ENCODE data around the gene RELN.
"Not testable (repeated sequence)": the region's sequence is repeated elsewhere in the genome, so short reads cannot be mapped to it uniquely, and the experiment has no call there.

Gene RELN

GRCh38 chr7:103854611-103855010, 134.8 kb downstream of the RELN start:
- DNase-seq (ENCODE audit: low read depth in 2 of 2) = no peak

- DNase-seq (ENCODE audit: low read depth in 2 of 2) = no peak
These were observed 138.1 kb downstream of the RELN start for GRCh38 chr7:103851357-103851756.

- no peak for DNase-seq (ENCODE audit: low read depth in 2 of 2)
These were observed 145.6 kb downstream of the RELN start for GRCh38 chr7:103843689-103844480.

- no peak for DNase-seq (ENCODE audit: low read depth in 2 of 2)
These were observed 156.1 kb downstream of the RELN start for GRCh38 chr7:103833401-103833800.

- no peak for DNase-seq (ENCODE audit: low read depth in 2 of 2)
These were observed 157.0 kb downstream of the RELN start for GRCh38 chr7:103832438-103832837.

- DNase-seq (ENCODE audit: low read depth in 2 of 2) = no peak
These were observed 165.2 kb downstream of the RELN start for GRCh38 chr7:103824251-103824650.

- DNase-seq (ENCODE audit: low read depth in 2 of 2) = no peak
These were observed 166.4 kb downstream of the RELN start for GRCh38 chr7:103823084-103823483.

- DNase-seq (ENCODE audit: low read depth in 2 of 2) = no peak
These were observed 168.4 kb downstream of the RELN start for GRCh38 chr7:103821092-103821491.

GRCh38 chr7:103815972-103816371, 173.5 kb downstream of the RELN start:
- DNase-seq (ENCODE audit: low read depth in 2 of 2) = not testable (repeated sequence)

- DNase-seq (ENCODE audit: low read depth in 2 of 2) = no peak
These were observed 175.5 kb downstream of the RELN start for GRCh38 chr7:103813970-103814369.

- DNase-seq (ENCODE audit: low read depth in 2 of 2) = no peak
These were observed 177.5 kb downstream of the RELN start for GRCh38 chr7:103811997-103812396.

GRCh38 chr7:103811290-103811689, 178.2 kb downstream of the RELN start:
- no peak for DNase-seq (ENCODE audit: low read depth in 2 of 2)

GRCh38 chr7:103810112-103810744, 179.2 kb downstream of the RELN start:
- DNase-seq (ENCODE audit: low read depth in 2 of 2) = no peak

- no peak for DNase-seq (ENCODE audit: low read depth in 2 of 2)
These were observed 180.0 kb downstream of the RELN start for GRCh38 chr7:103809229-103809994.

GRCh38 chr7:103805346-103805745, 184.1 kb downstream of the RELN start:
- DNase-seq (ENCODE audit: low read depth in 2 of 2) = no peak

GRCh38 chr7:103803631-103804030, 185.8 kb downstream of the RELN start:
- no peak for DNase-seq (ENCODE audit: low read depth in 2 of 2)

GRCh38 chr7:103799298-103799697, 190.2 kb downstream of the RELN start:
- DNase-seq (ENCODE audit: low read depth in 2 of 2) = no peak

GRCh38 chr7:103797647-103798307, 191.7 kb downstream of the RELN start:
- no peak for DNase-seq (ENCODE audit: low read depth in 2 of 2)

GRCh38 chr7:103796327-103796962, 193.0 kb downstream of the RELN start:
- DNase-seq (ENCODE audit: low read depth in 2 of 2) = no peak

- no peak for DNase-seq (ENCODE audit: low read depth in 2 of 2)
These were observed 193.7 kb downstream of the RELN start for GRCh38 chr7:103795787-103796186.

- DNase-seq (ENCODE audit: low read depth in 2 of 2) = no peak
These were observed 194.4 kb downstream of the RELN start for GRCh38 chr7:103795107-103795506.

GRCh38 chr7:103794424-103794823, 195.0 kb downstream of the RELN start:
- no peak for DNase-seq (ENCODE audit: low read depth in 2 of 2)

Measured in stimulated activated CD8-positive, alpha-beta memory T cell treated with anti-CD3 and anti-CD28 coated beads, Interleukin-2, amount 100 ng/mL, for 1 hour (primary cell).